ENCODE results near the gene ERICH2.

ERICH2 gene

GRCh38 chr2:170843656-170844055 is 73.5 kb downstream of the ERICH2 start:
- no peak for DNase-seq

- no peak for DNase-seq
These were observed 75.2 kb downstream of the ERICH2 start for GRCh38 chr2:170845343-170845742.

- DNase-seq, result peak; percentile 65
These were observed 76.1 kb downstream of the ERICH2 start for GRCh38 chr2:170846314-170846713.

- DNase-seq, result no peak
These were observed 77.5 kb downstream of the ERICH2 start for GRCh38 chr2:170847716-170848115.

Measured in NCI-H2171 (cell line).